Neural progenitor cell (in vitro differentiated cells): Measurements from ENCODE around the gene CDH18. TPM values are rescaled to one million over a fixed set of nuclear protein-coding genes. Genes with fewer than 3 reads are reported as not detected.

ENCODE experiments used
- DNase-seq: peaks from one replicate; pipeline ENCODE4 v3.0.0-alpha.2; 2016; ENCODE audit warnings: low spot score
- H2AFZ ChIP-seq: fragments of 200-600 bp; sonication (generic); replicated peaks from 2 replicates; pipeline ENCODE4 v1.6.1; 2016; ENCODE audit warnings: antibody characterized with exemption
- H3F3A ChIP-seq: fragments of 200-600 bp; sonication (generic); 2 replicates; pipeline ENCODE4 v1.6.1; 2016; ENCODE audit warnings: antibody characterized with exemption, low read depth
- H3K27ac ChIP-seq: fragments of 200-600 bp; sonication (generic); 2 replicates; pipeline ENCODE4 v1.5.1; 2016; ENCODE audit warnings: mild to moderate bottlenecking
- H3K27me3 ChIP-seq: fragments of 200-600 bp; sonication (generic); 2 replicates; pipeline ENCODE4 v1.6.1; 2016; ENCODE audit warnings: mild to moderate bottlenecking, moderate library complexity
- H3K36me3 ChIP-seq: fragments of 200-600 bp; sonication (generic); 2 replicates; pipeline ENCODE4 v1.5.1; 2016
- H3K4me1 ChIP-seq: fragments of 200-600 bp; sonication (generic); 2 replicates; pipeline ENCODE4 v1.6.1; 2016; ENCODE audit warnings: mixed run types
- H3K4me2 ChIP-seq: fragments of 200-600 bp; sonication (generic); 2 replicates; pipeline ENCODE4 v1.6.1; 2016
- H3K4me3 ChIP-seq: fragments of 200-600 bp; sonication (generic); 2 replicates; pipeline ENCODE4 v1.5.1; 2016
- H3K79me2 ChIP-seq: fragments of 200-600 bp; sonication (generic); 2 replicates; pipeline ENCODE4 v1.6.1; 2016; ENCODE audit warnings: low read depth
- H3K9ac ChIP-seq: fragments of 200-600 bp; sonication (generic); 2 replicates; pipeline ENCODE4 v1.6.1; 2016
- H3K9me3 ChIP-seq: fragments of 200-600 bp; sonication (generic); 2 replicates; pipeline ENCODE4 v1.5.1; 2016; ENCODE audit warnings: low read depth
- H4K20me1 ChIP-seq: fragments of 200-600 bp; sonication (generic); 2 replicates; pipeline ENCODE4 v1.6.1; 2016; ENCODE audit warnings: low read depth
- H3K27ac Mint-ChIP-seq: 3 replicates; pipeline ENCODE4 v1.8.0; 2021; ENCODE audit warnings: mixed read lengths
- H3K27me3 Mint-ChIP-seq: 2 replicates; pipeline ENCODE4 v1.8.0; 2022; ENCODE audit warnings: low read depth, mild to moderate bottlenecking, inconsistent platforms, moderate library complexity, mixed read lengths; ENCODE audit not compliant: insufficient read depth
- H3K36me3 Mint-ChIP-seq: 3 replicates; pipeline ENCODE4 v1.8.0; 2021; ENCODE audit warnings: mixed read lengths
- H3K4me1 Mint-ChIP-seq: 3 replicates; pipeline ENCODE4 v1.8.0; 2021; ENCODE audit warnings: mixed read lengths
- H3K4me3 Mint-ChIP-seq: 3 replicates; pipeline ENCODE4 v1.8.0; 2021; ENCODE audit warnings: mild to moderate bottlenecking, moderate library complexity, mixed read lengths
- H3K9me3 Mint-ChIP-seq: 3 replicates; pipeline ENCODE4 v1.8.0; 2020; ENCODE audit warnings: mixed read lengths
- EZH2 ChIP-seq: fragments of 200-600 bp; sonication (generic); IDR thresholded peaks from 2 replicates; pipeline ENCODE4 v1.6.1; 2017; ENCODE audit warnings: antibody characterized with exemption, mild to moderate bottlenecking, moderate library complexity
- EZH2phosphoT487 ChIP-seq: fragments of 200-600 bp; sonication (generic); IDR thresholded peaks from 2 replicates; pipeline ENCODE4 v1.6.1; 2017; ENCODE audit warnings: antibody characterized with exemption
- total RNA-seq: library from RNA; depleted of rRNA; stranded (reverse); fragments of >200 nt; gene quantifications from 2 replicates; pipeline ENCODE4 v1.2.3, GENCODE V29; 2015; ENCODE audit warnings: low replicate concordance
- TF ChIP-seq, protein P1 (sequence below): fragments of 200-600 bp; sonication (generic); IDR thresholded peaks from 2 replicates; pipeline ENCODE4 v1.5.1; 2017; ENCODE audit warnings: antibody characterized with exemption, mild to moderate bottlenecking

CDH18 gene
- total RNA-seq, 1 donor from 2014 or later = 0.58 TPM

DNA sequence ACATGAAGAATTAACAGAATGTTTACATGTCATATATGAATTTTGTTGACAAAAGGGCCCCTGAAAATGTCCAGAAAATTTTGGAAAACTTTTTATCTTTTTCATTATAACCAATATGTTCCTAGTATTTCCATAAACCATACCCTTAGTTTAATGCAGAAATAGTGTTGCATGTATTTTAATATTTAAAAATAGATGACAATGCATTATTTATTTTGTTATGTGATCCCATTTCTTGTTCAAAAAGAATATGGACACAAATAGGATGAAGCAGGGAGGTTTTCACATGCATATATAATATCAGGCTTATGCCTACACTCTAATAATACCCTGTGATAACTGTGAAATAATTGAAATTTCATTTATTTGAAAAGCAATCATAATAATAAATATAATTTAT is 500.5 kb downstream of the CDH18 start:
- Histone ChIP-seq H3K27me3 (no peaks in the 10 kb centered on the region), H3K27ac (no peak overlapping the region), H3K4me1 (no peaks in the 10 kb centered on the region), H3K36me3 (no peaks in the 10 kb centered on the region), H2AFZ (no peak overlapping the region), H4K20me1 (no peaks in the 10 kb centered on the region), H3K79me2 (no peaks in the 10 kb centered on the region), H3K9ac (no peak overlapping the region), H3K4me2 (no peak overlapping the region), H3K4me3 (no peak overlapping the region), H3F3A (no peaks in the 10 kb centered on the region), H3K9me3 (no peaks in the 10 kb centered on the region)
- no peak for DNase-seq
- no peaks in the 10 kb centered on the region for H3K27me3 Mint-ChIP-seq
- no peaks in the 10 kb centered on the region for H3K9me3 Mint-ChIP-seq
- no peak overlapping the region for H3K27ac Mint-ChIP-seq
- no peaks in the 10 kb centered on the region for H3K4me1 Mint-ChIP-seq
- H3K4me3 Mint-ChIP-seq = no peak overlapping the region
- TF ChIP-seq EZH2 = no peak
- no peak for TF ChIP-seq EZH2phosphoT487
- TF ChIP-seq, protein P1, sequence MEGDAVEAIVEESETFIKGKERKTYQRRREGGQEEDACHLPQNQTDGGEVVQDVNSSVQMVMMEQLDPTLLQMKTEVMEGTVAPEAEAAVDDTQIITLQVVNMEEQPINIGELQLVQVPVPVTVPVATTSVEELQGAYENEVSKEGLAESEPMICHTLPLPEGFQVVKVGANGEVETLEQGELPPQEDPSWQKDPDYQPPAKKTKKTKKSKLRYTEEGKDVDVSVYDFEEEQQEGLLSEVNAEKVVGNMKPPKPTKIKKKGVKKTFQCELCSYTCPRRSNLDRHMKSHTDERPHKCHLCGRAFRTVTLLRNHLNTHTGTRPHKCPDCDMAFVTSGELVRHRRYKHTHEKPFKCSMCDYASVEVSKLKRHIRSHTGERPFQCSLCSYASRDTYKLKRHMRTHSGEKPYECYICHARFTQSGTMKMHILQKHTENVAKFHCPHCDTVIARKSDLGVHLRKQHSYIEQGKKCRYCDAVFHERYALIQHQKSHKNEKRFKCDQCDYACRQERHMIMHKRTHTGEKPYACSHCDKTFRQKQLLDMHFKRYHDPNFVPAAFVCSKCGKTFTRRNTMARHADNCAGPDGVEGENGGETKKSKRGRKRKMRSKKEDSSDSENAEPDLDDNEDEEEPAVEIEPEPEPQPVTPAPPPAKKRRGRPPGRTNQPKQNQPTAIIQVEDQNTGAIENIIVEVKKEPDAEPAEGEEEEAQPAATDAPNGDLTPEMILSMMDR = no peak
- peaks cover 2% of the 10 kb centered on the region for H3K36me3 Mint-ChIP-seq

DNA sequence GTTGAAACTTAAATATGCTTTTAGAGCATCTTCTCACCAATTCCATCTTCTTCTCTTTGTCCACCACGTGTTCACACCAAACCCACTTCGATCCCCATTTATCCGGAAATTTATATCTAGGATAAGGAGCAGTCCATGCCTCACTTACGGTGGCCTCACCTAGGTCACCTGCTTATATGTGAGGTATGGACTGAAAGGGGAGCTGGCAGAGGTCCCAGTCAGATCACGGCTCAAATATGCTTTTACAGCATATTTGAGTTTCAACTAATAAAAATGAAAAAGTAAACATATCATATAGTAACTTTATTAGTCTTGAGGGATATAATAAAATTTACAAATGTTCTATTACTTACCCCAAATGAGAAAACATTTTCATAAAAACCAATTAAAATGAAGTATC is 508.4 kb downstream of the CDH18 start:
- Mint-ChIP-seq H3K27ac (no peak overlapping the region), H3K4me1 (no peaks in the 10 kb centered on the region), H3K36me3 (peaks cover 2% of the 10 kb centered on the region), H3K9me3 (no peaks in the 10 kb centered on the region), H3K4me3 (no peak overlapping the region), H3K27me3 (no peaks in the 10 kb centered on the region)
- Histone ChIP-seq H3K36me3 (no peaks in the 10 kb centered on the region), H3K4me2 (no peak overlapping the region), H3K9me3 (no peaks in the 10 kb centered on the region), H3K27me3 (no peaks in the 10 kb centered on the region), H3K27ac (no peak overlapping the region), H3K9ac (no peak overlapping the region), H3K4me1 (no peaks in the 10 kb centered on the region), H4K20me1 (no peaks in the 10 kb centered on the region), H2AFZ (no peak overlapping the region), H3F3A (no peaks in the 10 kb centered on the region), H3K79me2 (no peaks in the 10 kb centered on the region), H3K4me3 (no peak overlapping the region)
- TF ChIP-seq, protein P1 = no peak
- no peak for TF ChIP-seq EZH2
- no peak for TF ChIP-seq EZH2phosphoT487
- no peak for DNase-seq

DNA sequence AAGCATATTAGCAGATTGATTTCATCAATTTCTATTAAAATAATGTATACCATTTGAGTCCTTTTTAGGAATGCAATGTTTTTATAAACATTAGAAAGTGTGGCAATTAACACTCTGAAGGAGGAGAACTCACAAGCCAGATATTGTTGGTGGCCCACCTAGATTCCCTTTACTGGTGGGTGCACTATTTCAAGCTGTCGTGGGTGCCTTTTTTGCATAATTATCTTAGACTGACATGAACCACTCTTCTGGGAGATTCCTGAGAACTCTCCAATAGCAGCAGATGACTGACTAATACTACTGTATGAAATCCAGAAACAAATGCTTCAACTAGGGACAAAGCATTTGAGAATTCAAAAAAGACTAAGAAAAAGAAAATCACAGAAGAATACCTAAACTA is 526.0 kb downstream of the CDH18 start:
- Histone ChIP-seq H3K4me1 (no peaks in the 10 kb centered on the region), H2AFZ (no peak overlapping the region), H3K9ac (no peak overlapping the region), H3F3A (no peaks in the 10 kb centered on the region), H3K79me2 (no peaks in the 10 kb centered on the region), H3K4me2 (no peak overlapping the region), H3K27ac (no peak overlapping the region), H3K4me3 (no peak overlapping the region), H4K20me1 (no peaks in the 10 kb centered on the region), H3K9me3 (no peaks in the 10 kb centered on the region), H3K36me3 (no peaks in the 10 kb centered on the region), H3K27me3 (no peaks in the 10 kb centered on the region)
- H3K4me3 Mint-ChIP-seq = no peak overlapping the region
- no peaks in the 10 kb centered on the region for H3K9me3 Mint-ChIP-seq
- DNase-seq = no peak
- no peak overlapping the region for H3K27ac Mint-ChIP-seq
- no peak for TF ChIP-seq EZH2
- TF ChIP-seq, protein P1 = no peak
- no peak for TF ChIP-seq EZH2phosphoT487
- H3K4me1 Mint-ChIP-seq = no peaks in the 10 kb centered on the region
- no peaks in the 10 kb centered on the region for H3K36me3 Mint-ChIP-seq
- H3K27me3 Mint-ChIP-seq = no peaks in the 10 kb centered on the region

DNA sequence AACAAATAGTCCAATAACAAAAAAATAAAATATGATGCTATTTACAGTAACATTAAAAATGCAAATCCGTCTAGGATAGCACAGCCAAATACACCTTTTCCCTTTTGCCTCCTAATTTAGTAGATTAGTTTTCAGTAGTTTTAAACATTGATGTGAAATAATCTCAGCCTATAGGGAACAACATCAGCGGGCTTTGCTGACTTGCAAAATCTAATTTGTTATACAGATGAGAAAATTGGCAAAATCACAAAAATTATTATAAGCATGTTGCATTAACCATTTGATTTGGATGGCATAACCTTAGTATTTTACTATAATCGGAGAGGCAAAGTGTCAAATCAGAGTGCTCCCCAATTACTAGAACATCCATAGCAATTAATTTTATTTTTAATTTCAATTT is 563.5 kb downstream of the CDH18 start:
- no peak for TF ChIP-seq EZH2phosphoT487
- no peak for TF ChIP-seq EZH2
- TF ChIP-seq, protein P1 = no peak
- H3F3A ChIP-seq = no peaks in the 10 kb centered on the region
- H3K4me3 ChIP-seq = no peak overlapping the region
- no peaks in the 10 kb centered on the region for H4K20me1 ChIP-seq
- no peak overlapping the region for H3K9ac ChIP-seq
- DNase-seq = no peak
- Mint-ChIP-seq H3K4me3 (no peak overlapping the region), H3K36me3 (no peaks in the 10 kb centered on the region), H3K9me3 (no peaks in the 10 kb centered on the region), H3K4me1 (no peaks in the 10 kb centered on the region), H3K27me3 (no peaks in the 10 kb centered on the region), H3K27ac (no peak overlapping the region)
- no peak overlapping the region for H3K4me2 ChIP-seq
- no peaks in the 10 kb centered on the region for H3K4me1 ChIP-seq
- no peak overlapping the region for H3K27ac ChIP-seq
- no peaks in the 10 kb centered on the region for H3K9me3 ChIP-seq
- H3K36me3 ChIP-seq = no peaks in the 10 kb centered on the region
- no peaks in the 10 kb centered on the region for H3K79me2 ChIP-seq
- H2AFZ ChIP-seq = no peak overlapping the region
- no peaks in the 10 kb centered on the region for H3K27me3 ChIP-seq
